Natural killer cell (primary cell): Measurements from ENCODE around the gene COL1A2. TPM values are rescaled to one million over a fixed set of nuclear protein-coding genes. Genes with fewer than 3 reads are reported as not detected.

Source experiments
- ATAC-seq, 3 donors: fragments of 150-1000 bp in 2 of 3; fragments of 200-7000 bp in 1 of 3; cut with Tn5 transposase; 1 replicate in 1 of 3; 2 replicates in 2 of 3; pipeline ENCODE4 v1.10.0; 2021; ENCODE audit warnings: mild to moderate bottlenecking in 2 of 3, moderate library complexity in 2 of 3
- DNase-seq, 2 donors: peaks; one replicate each; pipeline versions ENCODE4 v3.0.0 to v3.0.0-alpha.2; 2013 to 2021; ENCODE audit warnings: mixed read lengths in 1 of 2
- H3K27ac ChIP-seq: one replicate; pipeline ENCODE4 v1.5.1; 2013; ENCODE audit warnings: mild to moderate bottlenecking, low read length
- H3K27me3 ChIP-seq: one replicate; pipeline ENCODE4 v1.6.1; 2013; ENCODE audit warnings: low read length; ENCODE audit not compliant: control insufficient read depth, insufficient read depth
- H3K36me3 ChIP-seq: one replicate; pipeline ENCODE4 v1.6.1; 2013; ENCODE audit warnings: low read length; ENCODE audit not compliant: control insufficient read depth, insufficient read depth
- H3K4me1 ChIP-seq: one replicate; pipeline ENCODE4 v1.6.1; 2013; ENCODE audit warnings: low read length; ENCODE audit not compliant: control insufficient read depth, insufficient read depth
- H3K4me3 ChIP-seq: one replicate; pipeline ENCODE4 v1.5.1; 2013; ENCODE audit warnings: low read length
- H3K9me3 ChIP-seq: one replicate; pipeline ENCODE4 v1.6.1; 2013; ENCODE audit warnings: low read length; ENCODE audit not compliant: control insufficient read depth, insufficient read depth
- H3K27ac Mint-ChIP-seq, 2 donors: one replicate each; pipeline ENCODE4 v1.8.0; 2022; ENCODE audit warnings: mild to moderate bottlenecking in 2 of 2, mixed read lengths in 2 of 2, moderate library complexity in 1 of 2
- H3K27me3 Mint-ChIP-seq, 2 donors: one replicate each; pipeline ENCODE4 v1.8.0; 2022; ENCODE audit warnings: low read depth in 2 of 2, mixed read lengths in 2 of 2
- H3K36me3 Mint-ChIP-seq: one replicate; pipeline ENCODE4 v1.8.0; 2022; ENCODE audit warnings: mixed read lengths
- H3K4me1 Mint-ChIP-seq, 2 donors: one replicate each; pipeline ENCODE4 v1.8.0; 2022; ENCODE audit warnings: mixed read lengths in 2 of 2
- H3K4me3 Mint-ChIP-seq: one replicate; pipeline ENCODE4 v1.8.0; 2022; ENCODE audit warnings: mild to moderate bottlenecking, moderate library complexity, mixed read lengths
- H3K9me3 Mint-ChIP-seq, 2 donors: one replicate each; pipeline ENCODE4 v1.8.0; 2022; ENCODE audit warnings: mixed read lengths in 2 of 2
- CTCF ChIP-seq: fragments of 200-600 bp; IDR thresholded peaks from one replicate; pipeline ENCODE4 v1.8.0; 2022; ENCODE audit warnings: antibody characterized with exemption
- WGBS: methylation state at CpG from one replicate; pipeline ENCODE4 v1.1.7; 2013; ENCODE audit warnings: missing lambda C conversion rate; ENCODE audit not compliant: insufficient coverage; 5-methylcytosine and 5-hydroxymethylcytosine counted together
- intact Hi-C: fragments of 100-400 bp; cut with micrococcal nuclease; formaldehyde crosslinking; loops from one replicate; pipeline ENCODE4 v1.14.2; 2022
- total RNA-seq, 4 donors: library from RNA; stranded (reverse); fragments of 120-200 nt in 1 of 4; gene quantifications; one replicate each; pipeline versions ENCODE4 v1.2.3 to v1.2.4, GENCODE V29; 2013 to 2022

Gene COL1A2
- total RNA-seq, 3 donors from 2014 or later (not counting 1 experiment from before 2014, with no cell fraction given), result not detected

- peaks cover 1% of the 10 kb centered on the region for H3K4me1 ChIP-seq
- no peak overlapping the region for H3K27ac ChIP-seq
- H3K9me3 ChIP-seq, result no peaks in the 10 kb centered on the region
- TF ChIP-seq CTCF, result no peak
- H3K27me3 Mint-ChIP-seq, result peaks cover 8 to 21% of the 10 kb centered on the region in 2 donors
- no peaks in the 10 kb centered on the region for H3K36me3 ChIP-seq
- H3K4me3 ChIP-seq, result no peak overlapping the region
- DNase-seq (no peak), ATAC-seq (no peak)
- no peaks in the 10 kb centered on the region for H3K9me3 Mint-ChIP-seq
- 95% methylated on average over 1 of the region's 1 CpG for WGBS
- intact Hi-C loops, result no loop called here
- no peaks in the 10 kb centered on the region for H3K36me3 Mint-ChIP-seq
- no peak overlapping the region for H3K27ac Mint-ChIP-seq
- no peaks in the 10 kb centered on the region for H3K4me1 Mint-ChIP-seq
- no peak overlapping the region for H3K4me3 Mint-ChIP-seq
- H3K27me3 ChIP-seq, result no peaks in the 10 kb centered on the region
Observed at GRCh38 chr7:94389381-94389780, 5.3 kb upstream of the COL1A2 start.

- Histone ChIP-seq H3K27ac (no peak overlapping the region), H3K9me3 (no peaks in the 10 kb centered on the region), H3K4me3 (no peak overlapping the region), H3K27me3 (peaks cover 10% of the 10 kb centered on the region), H3K4me1 (peaks cover 8% of the 10 kb centered on the region), H3K36me3 (no peaks in the 10 kb centered on the region)
- no peak overlapping the region for H3K27ac Mint-ChIP-seq
- no peak for TF ChIP-seq CTCF
- no peaks in the 10 kb centered on the region for H3K36me3 Mint-ChIP-seq
- peaks cover 8 to 9% of the 10 kb centered on the region in 2 donors for H3K4me1 Mint-ChIP-seq
- intact Hi-C loops, result no loop called here
- WGBS, result 72% methylated on average over 4 of the region's 4 CpGs
- H3K9me3 Mint-ChIP-seq, result no peaks in the 10 kb centered on the region
- no peak overlapping the region for H3K4me3 Mint-ChIP-seq
- DNase-seq (no peak), ATAC-seq (no peak)
- peaks cover 21 to 29% of the 10 kb centered on the region in 2 donors for H3K27me3 Mint-ChIP-seq
Observed at GRCh38 chr7:94391726-94392392, 2.8 kb upstream of the COL1A2 start.

GRCh38 chr7:94392393-94392786, 2.3 kb upstream of the COL1A2 start:
- Mint-ChIP-seq H3K27ac (no peak overlapping the region), H3K9me3 (no peaks in the 10 kb centered on the region), H3K36me3 (no peaks in the 10 kb centered on the region), H3K4me1 (peaks cover 8 to 9% of the 10 kb centered on the region in 2 donors), H3K4me3 (no peak overlapping the region), H3K27me3 (peaks cover 21 to 29% of the 10 kb centered on the region in 2 donors)
- Histone ChIP-seq H3K9me3 (no peaks in the 10 kb centered on the region), H3K4me3 (no peak overlapping the region), H3K36me3 (no peaks in the 10 kb centered on the region), H3K27me3 (peaks cover 10% of the 10 kb centered on the region), H3K27ac (no peak overlapping the region), H3K4me1 (peaks cover 8% of the 10 kb centered on the region)
- intact Hi-C loops, result no loop called here
- DNase-seq (no peak), ATAC-seq (no peak)
- WGBS, result 67% methylated on average over 1 of the region's 1 CpG
- no peak for TF ChIP-seq CTCF
